GM21529 (cell line): Measurements from ENCODE around the gene PLCD1.
"Not testable (repeated sequence)": the region's sequence is repeated elsewhere in the genome, so short reads cannot be mapped to it uniquely, and the experiment has no call there.

ENCODE experiments used
- ATAC-seq: cut with Tn5 transposase; IDR thresholded peaks from one replicate; pipeline ENCODE4 v1.9.1; 2021; ENCODE audit not compliant: unreplicated experiment

PLCD1 gene

DNA sequence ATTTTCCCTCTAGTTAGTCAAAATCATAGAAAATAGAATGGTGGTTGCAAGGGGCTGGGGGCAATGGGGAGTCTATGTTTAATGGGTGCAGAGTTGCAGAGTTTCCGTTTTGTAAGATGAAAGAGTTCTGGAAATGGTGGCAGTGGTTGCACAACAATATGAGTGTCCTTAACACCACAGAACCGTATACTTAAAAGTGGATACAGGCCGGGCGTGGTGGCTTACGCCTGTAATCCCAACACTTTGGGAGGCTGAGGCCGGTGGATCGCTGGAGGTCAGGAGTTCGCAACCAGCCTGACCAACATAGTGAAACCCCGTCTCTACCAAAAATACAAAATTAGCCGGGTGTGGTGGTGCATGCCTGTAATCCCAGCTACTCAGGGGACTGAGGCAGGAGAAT is 41.1 kb downstream of the PLCD1 start:
- ATAC-seq: not testable (repeated sequence)

DNA sequence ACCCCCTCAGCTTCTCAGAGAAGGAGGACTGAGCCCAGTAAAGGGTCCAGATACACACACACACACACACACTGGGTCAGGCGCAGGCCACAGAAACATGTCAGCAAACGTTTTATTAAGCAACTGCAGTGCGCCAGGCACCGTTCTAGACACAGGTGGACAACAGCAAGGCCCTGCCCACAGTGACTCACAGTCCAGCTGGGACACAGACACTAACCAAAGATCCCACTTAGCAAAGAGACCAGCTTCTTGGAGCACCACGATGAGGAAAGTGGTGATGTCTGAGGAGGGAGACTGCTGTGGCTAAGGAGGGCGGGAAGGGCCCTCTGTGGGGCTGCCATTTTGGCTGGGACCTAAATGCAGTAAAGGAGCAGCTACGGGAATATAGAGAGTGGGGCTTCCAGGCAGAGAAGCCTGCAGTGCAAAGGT is 41.7 kb downstream of the PLCD1 start:
- no peak for ATAC-seq

DNA sequence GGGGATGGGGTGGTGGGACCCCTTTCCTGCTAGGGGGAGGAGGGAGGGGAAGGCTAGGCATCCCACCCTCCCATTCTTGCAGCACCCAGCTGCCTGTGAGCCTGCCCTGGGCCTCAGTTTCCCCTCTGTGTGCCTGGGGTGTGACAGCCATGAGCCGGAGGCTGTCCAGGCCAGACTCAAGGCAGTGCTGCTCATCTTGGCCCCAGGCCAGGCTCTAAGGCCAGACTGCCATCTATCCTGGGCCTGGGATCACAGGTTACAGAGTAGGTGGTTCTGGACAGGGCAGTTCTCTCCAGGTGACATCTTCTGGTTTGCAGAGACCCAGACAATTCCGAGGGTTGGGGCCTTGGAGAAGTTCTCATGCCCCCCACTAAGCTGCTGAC is 42.1 kb downstream of the PLCD1 start:
- ATAC-seq: no peak

- ATAC-seq: no peak
These were observed 42.7 kb downstream of the PLCD1 start for GRCh38 chr3:37986479-37987314.

GRCh38 chr3:37985637-37986320 is 43.7 kb downstream of the PLCD1 start:
- ATAC-seq: no peak

GRCh38 chr3:37984596-37984995 is 44.8 kb downstream of the PLCD1 start:
- ATAC-seq: no peak

- ATAC-seq: no peak
These were observed 45.4 kb downstream of the PLCD1 start for GRCh38 chr3:37984051-37984450.

DNA sequence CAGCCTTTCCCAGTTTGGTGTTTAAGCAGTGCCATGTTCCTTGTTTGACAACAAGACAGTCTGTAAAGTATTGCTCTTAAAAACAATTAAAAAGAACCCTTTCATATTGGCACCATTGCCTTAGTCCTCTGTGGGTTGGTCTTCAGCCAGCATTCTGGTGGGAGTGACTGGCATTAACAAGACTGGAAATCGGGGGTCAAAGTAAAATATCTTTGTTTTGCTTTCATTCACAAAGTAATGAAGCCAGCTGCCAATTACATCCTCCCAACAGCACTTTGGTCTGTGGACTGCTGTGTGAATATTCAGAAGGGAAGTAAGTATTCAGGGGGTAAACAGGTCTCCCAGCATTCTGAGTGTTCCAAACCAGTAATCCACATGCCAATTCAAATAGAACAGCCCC is 47.1 kb downstream of the PLCD1 start:
- ATAC-seq: no peak

GRCh38 chr3:37981348-37981664 is 48.1 kb downstream of the PLCD1 start:
- no peak for ATAC-seq

GRCh38 chr3:37980462-37981347 is 48.7 kb downstream of the PLCD1 start:
- no peak for ATAC-seq

DNA sequence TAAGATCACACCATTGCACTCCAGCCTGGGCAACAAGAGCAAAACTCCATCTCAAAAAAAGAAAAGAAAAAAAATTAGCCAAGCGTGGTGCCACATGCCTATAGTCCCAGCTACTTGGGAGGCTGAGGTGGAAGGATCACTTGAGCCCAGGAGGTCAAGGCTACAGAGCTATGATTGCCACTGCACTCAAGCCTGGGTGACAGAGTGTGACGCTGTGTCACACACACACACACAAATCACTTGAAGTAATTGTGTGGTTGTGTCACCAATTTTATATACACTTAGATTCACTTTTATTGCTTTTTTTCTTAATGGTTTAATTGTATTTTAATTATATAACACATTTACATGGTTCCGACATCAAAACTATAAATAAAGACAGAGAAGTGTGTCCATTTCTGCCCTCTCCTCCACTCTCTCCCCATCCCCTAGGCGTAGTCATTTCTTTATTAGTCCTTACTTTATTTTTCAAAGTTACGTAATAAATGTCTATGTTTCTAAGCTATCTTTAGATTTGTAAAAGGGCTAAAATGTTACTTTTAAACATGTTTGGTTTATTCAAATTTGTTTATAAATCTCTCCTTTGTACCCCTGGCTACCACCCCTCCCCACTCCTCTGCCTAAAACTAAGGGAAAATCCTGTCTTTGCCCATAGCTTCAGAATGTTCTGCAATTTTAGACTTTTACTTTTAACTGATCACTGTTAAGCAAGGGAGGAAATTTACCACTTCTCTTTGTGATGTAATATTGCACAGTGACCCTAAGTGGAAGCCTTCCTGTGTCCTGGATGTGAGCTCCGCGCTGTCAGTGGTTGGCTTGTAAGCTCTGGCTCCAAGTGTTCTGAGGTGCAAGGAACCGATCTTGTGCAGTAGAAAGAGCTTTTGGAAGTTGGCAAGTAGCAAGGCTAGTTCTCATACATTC is 49.6 kb downstream of the PLCD1 start:
- no peak for ATAC-seq

GRCh38 chr3:37974121-37975083 is 55.0 kb downstream of the PLCD1 start:
- ATAC-seq: peak; percentile 94

DNA sequence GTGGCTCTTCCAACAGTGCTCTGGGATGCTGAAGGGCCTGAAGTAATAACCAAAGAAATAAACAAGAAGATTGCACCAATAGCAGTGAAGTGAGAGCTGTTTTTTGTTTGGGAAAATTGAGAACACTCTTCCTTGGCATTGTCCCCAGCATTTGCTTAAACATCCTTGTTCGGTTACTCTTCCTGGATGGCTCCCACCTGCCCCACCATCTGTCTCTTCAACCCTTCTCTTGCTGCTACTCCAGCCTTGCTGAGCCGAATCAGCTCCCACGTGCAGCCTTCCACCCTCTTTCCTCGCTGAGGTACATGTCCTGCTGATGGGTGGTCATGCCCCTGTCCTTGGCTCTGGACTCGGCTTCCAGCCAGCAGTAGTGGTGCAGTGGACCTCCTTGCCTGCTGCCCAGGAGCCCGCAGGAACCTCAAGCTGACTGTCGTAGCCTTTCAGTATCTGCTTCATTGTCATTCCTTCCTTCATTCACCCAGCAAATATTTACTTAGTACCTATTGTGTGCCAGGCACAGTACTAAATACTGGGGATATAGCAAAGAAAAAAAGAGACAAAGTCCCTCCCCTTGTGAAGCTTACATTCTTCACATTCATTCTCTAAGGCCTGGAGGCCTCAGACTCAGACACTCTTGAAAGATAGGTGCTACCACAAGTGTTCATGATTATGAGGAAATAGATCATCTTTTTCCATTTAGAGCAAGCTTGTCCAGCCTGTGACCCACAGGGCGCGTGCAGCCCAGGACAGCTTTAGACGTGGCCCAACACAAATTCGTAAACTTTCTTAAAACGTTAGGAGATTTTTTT is 56.0 kb downstream of the PLCD1 start:
- no peak for ATAC-seq

DNA sequence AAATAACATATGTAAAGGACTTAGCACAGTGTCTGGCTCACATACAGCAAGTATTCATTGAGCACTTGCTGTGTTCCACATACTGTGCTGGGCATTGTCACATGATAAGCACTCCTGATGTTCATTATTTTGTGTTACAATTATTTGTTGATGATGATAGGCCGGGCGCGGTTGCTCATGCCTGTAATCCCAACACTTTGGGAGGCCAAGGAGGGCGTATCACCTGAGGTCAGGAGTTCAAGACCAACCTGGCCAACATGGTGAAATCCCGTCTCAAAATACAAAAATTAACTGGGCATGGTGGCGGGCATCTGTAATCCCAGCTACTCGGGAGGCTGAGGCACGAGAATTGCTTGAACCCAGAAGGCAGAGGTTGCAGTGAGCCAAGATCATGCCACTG is 57.4 kb downstream of the PLCD1 start:
- ATAC-seq: not testable (repeated sequence)

DNA sequence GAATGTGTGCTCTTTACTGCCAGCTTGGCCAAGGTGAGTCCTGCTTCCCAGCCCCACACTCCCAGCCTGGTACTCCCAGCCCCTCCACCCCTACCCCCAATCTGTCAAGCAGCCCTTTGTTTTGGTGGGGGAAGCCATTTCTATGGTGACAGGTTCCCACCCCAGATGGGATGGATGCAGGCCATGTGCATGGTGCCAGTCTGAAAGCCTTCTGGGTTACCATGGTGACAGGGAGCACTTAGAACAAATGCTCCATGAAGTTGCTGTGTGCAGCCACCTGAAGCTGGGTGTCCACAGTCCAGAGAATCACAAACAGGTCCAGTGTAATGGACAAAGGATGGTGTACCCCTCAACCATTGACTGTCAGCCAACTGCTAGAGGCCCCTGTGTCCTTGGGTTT is 58.0 kb downstream of the PLCD1 start:
- ATAC-seq: no peak

- ATAC-seq: no peak
These were observed 58.6 kb downstream of the PLCD1 start for GRCh38 chr3:37970802-37971201.

- no peak for ATAC-seq
These were observed 59.8 kb downstream of the PLCD1 start for GRCh38 chr3:37969596-37970100.

DNA sequence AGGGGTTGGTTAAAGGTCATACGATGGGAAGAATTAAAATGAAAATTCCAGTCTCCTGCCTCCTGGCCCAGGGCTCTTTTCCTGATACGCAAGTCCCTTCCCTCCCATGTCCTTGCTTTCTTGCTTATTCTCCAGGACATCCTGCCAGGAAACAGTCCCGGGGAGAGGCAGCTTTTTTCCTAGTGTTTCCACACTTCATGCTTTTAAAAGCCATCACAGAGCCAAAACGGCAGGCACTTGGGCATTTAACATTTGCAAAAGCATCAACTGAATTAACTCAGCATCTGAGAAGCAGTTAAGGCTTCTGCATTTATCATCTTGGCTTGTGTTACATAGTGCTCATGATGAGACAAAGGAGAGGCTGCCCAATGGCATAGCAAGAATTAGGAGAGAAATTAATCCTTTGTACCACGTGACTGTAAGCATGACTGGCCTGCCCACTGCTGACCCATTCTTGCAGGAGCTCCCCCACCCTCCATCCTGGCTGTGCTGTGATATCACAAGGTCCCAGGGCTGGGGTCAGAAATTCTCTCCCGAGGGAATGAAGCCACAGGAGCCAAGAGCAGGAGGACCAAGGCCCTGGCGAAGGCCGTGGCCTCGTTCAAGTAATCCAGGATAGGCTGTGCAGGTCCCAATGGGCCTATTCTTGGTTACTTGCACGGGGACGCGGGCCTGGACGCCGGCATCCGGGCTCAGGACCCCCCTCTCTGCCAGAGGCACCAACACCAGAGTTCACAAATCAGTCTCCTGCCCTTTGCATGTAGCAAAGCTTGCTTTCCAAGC is 60.4 kb downstream of the PLCD1 start:
- ATAC-seq: no peak
